Motor neuron (in vitro differentiated cells): ENCODE results near the gene SPCS3. TPM values are rescaled to one million over a fixed set of nuclear protein-coding genes. Genes with fewer than 3 reads are reported as not detected.
"Not testable (repeated sequence)": the region's sequence is repeated elsewhere in the genome, so short reads cannot be mapped to it uniquely, and the experiment has no call there.

Experiments used
- ATAC-seq, 8 experiments: fragments of 200-7000 bp; cut with Tn5 transposase; replicated peaks in 6 of 8; 2 replicates each; pipeline ENCODE4 v1.8.0; 2021; ENCODE audit warnings: mild to moderate bottlenecking in 8 of 8, moderate library complexity in 8 of 8
- H3K27ac ChIP-seq, 2 donors: fragments of 250-450 bp; sonication (Bioruptor Pico); 2 replicates each; pipeline ENCODE4 v1.9.0; 2021; ENCODE audit warnings: antibody characterized with exemption in 2 of 2, mild to moderate bottlenecking in 2 of 2, moderate library complexity in 1 of 2
- H3K4me1 ChIP-seq, 2 donors: fragments of 250-450 bp; sonication (Bioruptor Pico); replicated peaks in 1 of 2; 2 replicates each; pipeline ENCODE4 v1.6.1; 2021; ENCODE audit warnings: antibody characterized with exemption in 2 of 2, mild to moderate bottlenecking in 2 of 2, moderate library complexity in 1 of 2
- H3K4me3 ChIP-seq, 5 donors: fragments of 250-450 bp; sonication (Bioruptor Pico); 2 replicates each; pipeline ENCODE4 v1.9.0; 2021; ENCODE audit warnings: antibody characterized with exemption in 5 of 5, mild to moderate bottlenecking in 5 of 5, moderate library complexity in 4 of 5
- WGBS, 10 experiments: fragments of 450-650 bp; shearing (Covaris generic); methylation state at CpG; one replicate each; pipeline ENCODE4 v1.0.0; 2022; 5-methylcytosine and 5-hydroxymethylcytosine counted together
- in situ Hi-C, 9 experiments: fragments of 400-800 bp; cut with MboI; loops; one replicate each; pipeline ENCODE4 v1.15.0; 2021; ENCODE audit warnings: low sequenced_read_pairs in 9 of 9, low pct_unique_long_range_greater_than_20kb in 2 of 9; ENCODE audit not compliant: unreplicated experiment in 9 of 9
- total RNA-seq, 8 experiments: library from RNA; unstranded; fragments of 300-600 nt; gene quantifications; 2 replicates each; pipeline versions ENCODE4 v1.2.3 to v1.2.4, GENCODE V29; 2022

SPCS3 gene
- 10 to 100 TPM; 46.2 to 83.5 (median 58.5) TPM for total RNA-seq

- 0% methylated on average over 3 to 23 of the region's 94 CpGs; no CpG with 5 or more reads in 5 of the 10 experiments for WGBS, 10 experiments
- in situ Hi-C loops: loop anchor here in 2 of 9 experiments (25.0 kb wide), 1 partner anchor 258 kb away; the partner anchor contains the start of gene WDR17 (in 2 of the 2)
- H3K27ac ChIP-seq: peak within 1 kb of the TSS; percentile 67 to 84
Measured at GRCh38 chr4:176319704-176320339, at the start of gene SPCS3. Gene SPCS3, plus strand, starts transcription at chr4:176319966. Its CDS starts 111 bp downstream, at chr4:176320077.

DNA sequence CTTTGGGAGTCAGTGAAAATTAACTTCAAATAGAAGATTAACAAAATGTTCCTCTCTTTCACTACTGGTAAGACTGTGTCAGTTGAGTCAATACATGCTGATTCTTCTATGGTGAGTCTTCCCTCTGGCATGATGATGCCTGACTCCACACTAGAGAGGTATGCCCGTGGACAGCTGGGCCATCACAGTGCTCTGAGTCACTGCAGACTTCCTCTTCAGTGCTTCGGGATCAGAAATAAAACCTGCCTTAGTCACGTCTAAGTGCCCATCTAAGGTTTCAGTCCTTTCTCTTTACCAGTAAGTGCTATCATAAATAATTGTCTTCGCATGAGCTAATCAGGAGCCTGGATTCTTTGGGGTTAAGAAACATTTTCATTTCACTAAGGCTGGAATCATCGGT, 49.1 kb upstream of the SPCS3 start:
- peak; percentile 50 to 98 (median 85) for ATAC-seq
- H3K27ac ChIP-seq: no peak overlapping the region
- H3K4me1 ChIP-seq: no peaks in the 10 kb centered on the region
- 5 to 100% (median 54%) methylated on average over 1 to 5 of the region's 5 CpGs; no CpG with 5 or more reads in 2 of the 10 experiments for WGBS, 10 experiments
- H3K4me3 ChIP-seq: no peak overlapping the region
- in situ Hi-C loops: no loop called here

More at GRCh38 chr4:176319704-176320339, at the start of gene SPCS3:
- ATAC-seq: peak; percentile 83 to 94 (median 92)
- H3K4me1 ChIP-seq: peaks cover 0 to 21% of the 10 kb centered on the region in 2 donors
- peak within 1 kb of the TSS; percentile 74 to 92 (median 82) for H3K4me3 ChIP-seq

- WGBS, 10 experiments: 47 to 95% (median 78%) methylated on average over 1 to 3 of the region's 3 CpGs; no CpG with 5 or more reads in 1 of the 10 experiments
Measured at GRCh38 chr4:176271749-176272148, 48.0 kb upstream of the SPCS3 start.

DNA sequence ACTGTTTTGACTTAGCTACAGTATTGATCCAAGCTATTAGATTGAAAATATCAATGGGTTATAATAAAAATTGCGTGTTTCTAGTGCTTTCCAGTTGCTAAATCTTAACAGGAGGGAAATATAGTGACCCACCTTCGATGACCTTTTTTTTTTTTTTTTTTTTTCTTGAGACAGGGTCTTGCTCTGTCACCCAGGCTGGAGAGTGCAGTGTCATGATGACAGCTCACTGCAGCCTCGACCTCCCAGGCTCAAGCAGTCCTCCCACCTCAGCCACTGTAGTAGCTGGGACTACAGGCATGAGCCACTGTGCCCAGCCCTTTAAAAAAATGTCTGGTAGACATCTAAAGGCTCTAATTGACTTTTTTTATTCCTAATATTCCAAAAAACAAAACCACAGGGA, 47.0 kb upstream of the SPCS3 start:
- H3K27ac ChIP-seq: no peak overlapping the region
- no peak overlapping the region for H3K4me3 ChIP-seq
- in situ Hi-C loops: no loop called here
- WGBS, 10 experiments: 40 to 100% (median 70%) methylated on average over 1 to 3 of the region's 3 CpGs; no CpG with 5 or more reads in 1 of the 10 experiments
- H3K4me1 ChIP-seq: no peaks in the 10 kb centered on the region
- ATAC-seq: no peak

More at GRCh38 chr4:176271749-176272148, 48.0 kb upstream of the SPCS3 start:
- H3K4me1 ChIP-seq: no peaks in the 10 kb centered on the region
- no peak for ATAC-seq
- H3K27ac ChIP-seq: no peak overlapping the region
- in situ Hi-C loops: no loop called here
- H3K4me3 ChIP-seq: no peak overlapping the region

DNA sequence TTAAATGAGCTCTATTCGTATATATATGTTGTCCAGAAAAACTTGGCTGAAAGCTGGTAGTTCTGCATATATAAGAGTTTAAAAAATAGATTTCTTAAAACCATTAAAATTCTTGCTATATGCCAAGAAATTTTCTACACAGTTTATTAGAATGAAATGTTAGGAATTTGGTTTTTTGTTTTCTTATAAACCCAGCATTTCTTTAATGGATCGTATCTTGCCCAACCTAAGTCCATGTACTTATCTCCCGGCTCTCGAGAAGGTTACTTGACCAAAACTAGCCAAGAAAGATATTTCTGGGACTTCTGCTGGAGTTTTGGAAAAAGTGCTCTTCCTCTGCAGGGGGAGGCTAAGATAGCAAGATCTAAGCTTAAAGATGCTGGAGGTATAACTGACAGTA, 46.0 kb upstream of the SPCS3 start:
- Histone ChIP-seq H3K27ac (no peak overlapping the region), H3K4me3 (no peak overlapping the region), H3K4me1 (no peaks in the 10 kb centered on the region)
- in situ Hi-C loops: no loop called here
- 80 to 100% (median 93%) methylated on average over 1 to 4 of the region's 4 CpGs; no CpG with 5 or more reads in 1 of the 10 experiments for WGBS, 10 experiments
- no peak for ATAC-seq

DNA sequence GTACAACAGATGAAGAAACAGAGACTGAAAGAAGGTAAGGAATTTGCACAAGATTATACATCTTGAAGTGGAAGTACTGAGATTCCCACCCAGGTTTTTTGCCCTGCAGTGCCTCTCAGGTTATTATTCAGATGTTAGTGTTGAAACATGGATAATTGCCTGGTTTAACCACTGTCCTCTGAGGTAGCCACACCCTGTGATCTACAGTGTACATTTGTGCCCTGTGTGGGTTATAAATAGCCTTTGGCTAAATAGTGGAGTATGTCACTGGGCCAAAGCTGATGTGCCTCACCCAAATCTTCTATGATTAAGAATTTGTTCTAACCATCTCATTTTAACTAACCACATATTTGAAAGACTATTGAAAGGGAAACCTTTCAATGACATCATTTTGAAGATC, 45.3 kb upstream of the SPCS3 start:
- ATAC-seq: peak in 3 of 8 experiments; percentile 56 to 79 (median 71)
- in situ Hi-C loops: no loop called here
- Histone ChIP-seq H3K4me1 (no peaks in the 10 kb centered on the region), H3K27ac (no peak overlapping the region), H3K4me3 (no peak overlapping the region)

DNA sequence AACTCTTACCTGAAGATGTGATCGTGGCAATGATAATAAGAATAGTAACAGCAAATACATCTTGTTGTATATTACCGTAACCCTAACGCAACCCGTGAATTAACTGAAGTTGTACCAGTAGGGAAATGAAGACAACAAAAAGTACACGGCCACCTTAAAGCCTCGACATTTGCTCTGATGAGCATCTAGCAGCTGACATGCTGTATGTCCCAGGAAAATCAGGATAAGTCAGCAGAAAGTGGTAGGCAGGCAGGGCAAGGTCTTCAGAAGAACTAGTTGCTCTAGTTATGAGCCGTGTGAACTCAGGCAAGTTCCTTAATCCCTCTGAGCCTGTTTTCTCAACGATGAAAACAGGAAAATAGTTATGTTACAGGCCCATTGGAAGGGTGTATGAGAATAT, 43.1 kb upstream of the SPCS3 start:
- Histone ChIP-seq H3K4me3 (no peak overlapping the region), H3K4me1 (no peaks in the 10 kb centered on the region), H3K27ac (no peak overlapping the region)
- 40 to 95% (median 88%) methylated on average over 2 to 8 of the region's 8 CpGs; no CpG with 5 or more reads in 1 of the 10 experiments for WGBS, 10 experiments
- in situ Hi-C loops: no loop called here
- no peak for ATAC-seq

- H3K4me3 ChIP-seq: no peak overlapping the region
- peak in 7 of 8 experiments; percentile 51 to 91 (median 72) for ATAC-seq
- 46 to 86% (median 65%) methylated on average over 4 to 13 of the region's 13 CpGs for WGBS, 10 experiments
Measured at GRCh38 chr4:176277162-176277904, 42.4 kb upstream of the SPCS3 start.

DNA sequence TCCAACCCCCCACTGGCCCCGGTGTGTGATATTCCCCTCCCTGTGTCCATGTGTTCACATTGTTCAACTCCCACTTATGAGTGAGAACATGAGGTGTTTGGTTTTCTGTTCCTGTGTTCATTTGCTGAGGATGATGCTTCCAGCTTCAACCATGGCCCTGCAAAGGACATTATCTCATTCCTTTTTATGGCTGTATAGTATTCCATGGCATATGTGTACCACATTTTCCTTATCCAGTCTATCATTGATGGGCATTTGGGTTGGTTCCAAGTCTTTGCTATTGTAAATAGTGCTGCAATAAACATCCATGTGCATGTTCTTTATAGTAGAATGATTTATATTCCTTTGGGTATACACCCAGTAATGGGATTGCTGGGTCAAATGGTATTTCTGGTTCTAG, 40.2 kb upstream of the SPCS3 start:
- H3K4me3 ChIP-seq, ATAC-seq, in situ Hi-C loops, H3K4me1 ChIP-seq, H3K27ac ChIP-seq: not testable (repeated sequence)
- 80 to 100% (median 100%) methylated on average over 1 of the region's 1 CpG; no CpG with 5 or more reads in 7 of the 10 experiments for WGBS, 10 experiments

More at GRCh38 chr4:176277162-176277904, 42.4 kb upstream of the SPCS3 start:
- in situ Hi-C loops: no loop called here
- no peak overlapping the region for H3K27ac ChIP-seq
- H3K4me1 ChIP-seq: no peaks in the 10 kb centered on the region

GRCh38 chr4:176286728-176287127, 33.0 kb upstream of the SPCS3 start:
- in situ Hi-C loops: no loop called here
- whole genome bisulfite sequencing, 10 experiments: 0 to 100% (median 74%) methylated on average over 1 to 3 of the region's 3 CpGs
- Histone ChIP-seq H3K27ac (no peak overlapping the region), H3K4me3 (no peak overlapping the region), H3K4me1 (no peaks in the 10 kb centered on the region)
- ATAC-seq: no peak

DNA sequence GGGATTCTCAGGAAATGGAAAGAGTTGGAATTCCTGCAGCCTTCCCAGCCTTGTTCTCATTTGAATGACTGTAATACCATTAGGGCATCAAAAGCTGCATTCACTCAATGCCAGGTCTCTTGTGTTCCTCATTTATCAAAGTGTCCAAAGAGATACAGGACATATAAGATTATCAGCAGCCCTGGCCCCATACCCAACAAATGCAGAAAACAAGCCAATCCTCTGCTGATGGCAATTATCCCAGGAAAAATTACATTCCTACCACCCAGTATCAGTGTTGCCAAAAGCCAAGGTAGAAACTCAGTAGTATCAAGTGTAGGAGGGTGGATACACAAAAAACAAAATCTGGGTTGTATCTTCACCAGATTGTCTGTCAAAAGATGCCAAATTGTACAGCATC, 32.2 kb upstream of the SPCS3 start:
- Histone ChIP-seq H3K4me3 (no peak overlapping the region), H3K27ac (no peak overlapping the region), H3K4me1 (no peaks in the 10 kb centered on the region)
- in situ Hi-C loops: no loop called here
- ATAC-seq: no peak

DNA sequence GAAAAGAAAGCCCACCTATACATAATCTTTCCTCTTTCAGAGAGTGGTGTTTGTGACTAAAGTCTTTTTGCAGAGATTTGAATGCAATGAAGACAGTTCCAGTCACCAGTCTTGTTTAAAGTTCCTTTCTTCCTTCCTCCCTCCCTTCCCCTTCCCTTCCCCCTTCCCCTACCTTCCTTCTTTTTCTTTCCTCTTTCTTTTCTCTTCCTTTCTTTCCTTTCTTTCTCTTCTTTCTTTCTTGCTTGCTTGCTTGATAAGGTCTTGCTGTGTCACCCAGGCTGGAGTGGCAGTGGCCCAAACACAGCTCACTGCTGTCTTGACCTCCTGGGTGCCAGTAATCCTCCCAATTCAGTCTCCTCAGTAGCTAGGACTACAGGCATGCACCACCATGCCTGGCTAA, 31.7 kb upstream of the SPCS3 start:
- Histone ChIP-seq H3K4me3 (no peak overlapping the region), H3K4me1 (no peaks in the 10 kb centered on the region), H3K27ac (no peak overlapping the region)
- in situ Hi-C loops: no loop called here
- ATAC-seq: no peak

- no peak overlapping the region for H3K4me3 ChIP-seq
- in situ Hi-C loops: no loop called here
- H3K4me1 ChIP-seq: no peaks in the 10 kb centered on the region
- no peak for ATAC-seq
- 57 to 100% (median 84%) methylated on average over 2 to 6 of the region's 6 CpGs; no CpG with 5 or more reads in 1 of the 10 experiments for WGBS, 10 experiments
- H3K27ac ChIP-seq: no peak overlapping the region
Measured at GRCh38 chr4:176289561-176289960, 30.2 kb upstream of the SPCS3 start.
